Endothelial cell of umbilical vein (primary cell): ENCODE data around the gene EIF2S2. TPM values are rescaled to one million over a fixed set of nuclear protein-coding genes. Genes with fewer than 3 reads are reported as not detected.

Experiments
- BruUV-seq: library from RNA; stranded (reverse); fragments of 400-500 nt; replicated peaks from 2 replicates; lab custom pipeline; 2021; lab: Mats Ljungman, UMichigan
- CTCF ChIA-PET: fragments of 300-600, 350-600 bp; sonication (Branson Sonifier 250); formaldehyde crosslinking; loops from one replicate; lab custom pipeline; 2021; ENCODE audit warnings: antibody characterized with exemption, inconsistent platforms; lab: Charles Lee
- POLR2A ChIA-PET: fragments of 300-600, 350-600 bp; sonication (Branson Sonifier 250); formaldehyde crosslinking; loops from one replicate; lab custom pipeline; 2021; ENCODE audit warnings: antibody characterized with exemption, inconsistent platforms; lab: Charles Lee
- DNase-seq: peaks from one replicate; pipeline ENCODE4 v3.0.0-alpha.2; 2011; ENCODE audit warnings: low read depth, low spot score
- FAIRE-seq: peaks from 2 replicates; lab custom pipeline; 2011; peaks lifted over from hg19 to GRCh38; lab: Jason Lieb, UNC
- H2AFZ ChIP-seq: 2 replicates; pipeline ENCODE4 v1.6.0; 2012; ENCODE audit warnings: low read depth, low read length, control low read depth, inconsistent platforms
- H3K27ac ChIP-seq: 2 replicates; pipeline ENCODE4 v1.5.1; 2011; ENCODE audit warnings: low read depth, mild to moderate bottlenecking, control low read depth, low read length, moderate library complexity; ENCODE audit not compliant: insufficient read depth
- H3K27me3 ChIP-seq, 2 experiments: 2 replicates each; pipeline versions ENCODE4 v1.6.0 to v1.6.1; 2011; ENCODE audit warnings: low read length in 2 of 2, mixed read lengths in 1 of 2; ENCODE audit not compliant: control insufficient read depth in 2 of 2, insufficient read depth in 2 of 2
- H3K36me3 ChIP-seq, 2 experiments: 2 replicates in 1 of 2; 3 replicates in 1 of 2; pipeline ENCODE4 v1.5.1; 2011; ENCODE audit warnings: low read length in 2 of 2, mild to moderate bottlenecking in 1 of 2, moderate library complexity in 1 of 2; ENCODE audit not compliant: control insufficient read depth in 2 of 2, insufficient read depth in 2 of 2; ENCODE audit errors: extremely low read depth in 1 of 2
- H3K4me1 ChIP-seq: 3 replicates; pipeline ENCODE4 v1.5.1; 2011; ENCODE audit warnings: mild to moderate bottlenecking, low read length; ENCODE audit not compliant: control insufficient read depth, insufficient read depth; ENCODE audit errors: extremely low read depth
- H3K4me2 ChIP-seq: 2 replicates; pipeline ENCODE4 v1.6.1; 2011; ENCODE audit warnings: low read length, control low read depth, mixed read lengths; ENCODE audit not compliant: insufficient read depth
- H3K4me3 ChIP-seq, 3 experiments: fragments of 200-600 bp in 1 of 3; sonication (generic), shearing (Covaris generic) in 1 of 3; replicated peaks in 1 of 3; 2 replicates each; pipeline ENCODE4 v1.5.1; 2011 to 2016; ENCODE audit warnings: control low read depth in 3 of 3, low read length in 3 of 3, mild to moderate bottlenecking in 2 of 3, inconsistent platforms in 1 of 3, low read depth in 1 of 3, moderate library complexity in 1 of 3; ENCODE audit not compliant: insufficient read depth in 1 of 3
- H3K79me2 ChIP-seq: 2 replicates; pipeline ENCODE4 v1.6.0; 2012; ENCODE audit warnings: low read length, inconsistent platforms; ENCODE audit not compliant: control insufficient read depth, insufficient read depth
- H3K9ac ChIP-seq: replicated peaks from 2 replicates; pipeline ENCODE3; 2011; ENCODE audit warnings: low read length, control low read depth; ENCODE audit not compliant: insufficient read depth; ENCODE audit errors: extremely low read depth
- H3K9me1 ChIP-seq: replicated peaks from 3 replicates; pipeline ENCODE4 v1.6.0; 2011; ENCODE audit warnings: mild to moderate bottlenecking, low read length; ENCODE audit not compliant: control insufficient read depth, insufficient read depth; ENCODE audit errors: extremely low read depth
- H3K9me3 ChIP-seq: replicated peaks from 2 replicates; pipeline ENCODE4 v1.5.1; 2012; ENCODE audit warnings: low read length, inconsistent platforms; ENCODE audit not compliant: control insufficient read depth, insufficient read depth
- H4K20me1 ChIP-seq: replicated peaks from 2 replicates; pipeline ENCODE3; 2011; ENCODE audit warnings: mild to moderate bottlenecking, low read length; ENCODE audit not compliant: control insufficient read depth, insufficient read depth; ENCODE audit errors: extremely low read depth
- EZH2 ChIP-seq: IDR thresholded peaks from 2 replicates; pipeline ENCODE4 v1.6.1; 2012; ENCODE audit warnings: borderline replicate concordance, low read depth, mild to moderate bottlenecking, moderate library complexity, low read length, inconsistent platforms; ENCODE audit not compliant: severe bottlenecking
- FOS ChIP-seq: IDR thresholded peaks from 2 replicates; pipeline ENCODE4 v1.6.1; 2011; ENCODE audit warnings: mild to moderate bottlenecking, low read length, moderate library complexity, borderline replicate concordance; ENCODE audit not compliant: insufficient read depth
- GATA2 ChIP-seq: IDR thresholded peaks from 2 replicates; pipeline ENCODE4 v1.7.0; 2011; ENCODE audit warnings: low read depth, mild to moderate bottlenecking, moderate library complexity, mixed read lengths, low read length; ENCODE audit not compliant: insufficient read length, insufficient read depth
- JUN ChIP-seq: IDR thresholded peaks from 2 replicates; pipeline ENCODE4 v1.6.1; 2011; ENCODE audit warnings: borderline replicate concordance, low read depth; ENCODE audit not compliant: insufficient read length, insufficient read depth
- MYC ChIP-seq: IDR thresholded peaks from one replicate; pipeline ENCODE4 v1.6.1; 2011; ENCODE audit warnings: mild to moderate bottlenecking, low read depth, low read length
- POLR2A ChIP-seq: IDR thresholded peaks from 2 replicates; pipeline ENCODE4 v1.6.1; 2012; ENCODE audit warnings: low read depth, mild to moderate bottlenecking, control low read depth, low read length
- POLR2AphosphoS5 ChIP-seq: IDR thresholded peaks from 2 replicates; pipeline ENCODE4 v1.6.1; 2012; ENCODE audit warnings: low read depth, mild to moderate bottlenecking, control low read depth, low read length, moderate library complexity; ENCODE audit not compliant: insufficient read depth
- dilution Hi-C: fragments of 300-500 bp; cut with MboI; formaldehyde crosslinking; loops from one replicate; pipeline ENCODE4 v1.15.0; 2019; ENCODE audit warnings: low sequenced_read_pairs; ENCODE audit not compliant: extremely low pct_ligation_motif_present
- intact Hi-C: fragments of 100-400 bp; cut with micrococcal nuclease; formaldehyde crosslinking; loops from one replicate; pipeline ENCODE4 v1.10.0; 2022
- polyA plus RNA-seq, 4 experiments: library from polyadenylated mRNA; depleted of rRNA in 3 of 4; stranded (reverse) in 3 of 4; unstranded in 1 of 4; fragments of >200 nt; gene quantifications; 2 replicates each; pipeline versions ENCODE4 v1.2.1 to v1.2.3, GENCODE V29; 2011 to 2012; ENCODE audit warnings: missing spikeins in 1 of 4
- total RNA-seq: library from RNA; stranded (reverse); gene quantifications from 2 replicates; pipeline ENCODE4 v1.2.3, GENCODE V29; 2021
- TF ChIP-seq, protein P1 (sequence below): IDR thresholded peaks from 2 replicates; pipeline ENCODE4 v1.6.1; 2011; ENCODE audit not compliant: insufficient read depth, insufficient read length
- TF ChIP-seq, protein P2 (sequence below), 2 donors: IDR thresholded peaks; 1 replicate in 1 of 2; 2 replicates in 1 of 2; pipeline ENCODE4 v1.5.1; 2011; ENCODE audit warnings: low read length in 2 of 2, mild to moderate bottlenecking in 2 of 2, moderate library complexity in 2 of 2, control low read depth in 1 of 2, inconsistent platforms in 1 of 2, low read depth in 1 of 2; ENCODE audit not compliant: insufficient read depth in 1 of 2; ENCODE audit errors: extremely low read depth in 1 of 2

Gene EIF2S2
- total and polyA plus RNA-seq, 2 donors (not counting 3 experiments of a cell fraction or from before 2014, with no cell fraction given): 38.8 to 99.3 TPM

DNA sequence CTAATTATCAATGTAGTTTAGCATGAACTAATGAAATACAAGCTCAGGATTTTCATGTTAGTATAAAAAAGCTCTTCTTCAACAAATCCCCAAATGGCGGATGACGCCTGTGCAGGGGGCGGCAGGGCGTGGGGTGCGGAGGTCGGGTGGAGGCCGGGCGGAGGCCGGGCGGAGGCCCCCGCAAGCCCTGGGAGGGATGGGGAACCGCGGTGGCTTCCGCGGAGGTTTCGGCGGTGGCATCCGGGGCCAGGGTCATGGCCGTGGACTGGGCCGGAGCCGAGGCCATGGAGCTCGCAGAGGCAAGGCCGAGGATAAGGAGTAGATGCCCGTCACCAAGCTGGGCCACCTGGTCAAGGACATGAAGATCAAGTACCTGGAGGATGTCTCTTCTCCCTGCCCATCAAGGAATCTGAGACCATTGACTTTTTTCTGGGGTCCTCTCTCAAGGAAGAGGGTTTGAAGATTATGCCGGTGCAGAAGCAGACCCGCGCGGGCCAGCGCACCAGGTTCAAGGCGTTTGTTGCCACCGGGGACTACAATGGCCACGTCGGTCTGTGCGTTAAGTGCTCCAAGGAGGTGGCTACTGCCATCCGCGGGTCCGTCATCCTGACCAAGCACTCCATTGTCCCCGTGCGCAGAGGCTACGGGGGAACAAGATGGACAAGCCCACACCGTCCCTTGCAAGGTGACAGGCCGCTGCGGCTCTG lies 10.4 kb upstream of the EIF2S2 start:
- H3K9me3 ChIP-seq: no peaks in the 10 kb centered on the region
- H3K27ac ChIP-seq: no peak overlapping the region
- FAIRE-seq (no peak), DNase-seq (no peak)
- no peaks in the 10 kb centered on the region for H3K36me3 ChIP-seq
- H2AFZ ChIP-seq: no peak overlapping the region
- H3K9me1 ChIP-seq: no peaks in the 10 kb centered on the region
- intact Hi-C loops (no loop called here), dilution Hi-C loops (no loop called here)
- no TSS peak for BruUV-seq
- CTCF ChIA-PET: interaction anchor here (1.0 to 1.7 kb wide), 3 partner anchors 10 to 259 kb away, joined by 3 to 14 read pairs (median 5); partner anchors contain the start of gene EIF2S2
- POLR2A ChIA-PET: interaction anchor here (0.6 kb wide), 1 partner anchor 10 kb away, joined by 3 read pairs; no protein-coding TSS in a partner anchor
- H3K9ac ChIP-seq: no peak overlapping the region
- peaks cover 10% of the 10 kb centered on the region for H3K4me1 ChIP-seq
- no peaks in the 10 kb centered on the region for H4K20me1 ChIP-seq
- H3K4me2 ChIP-seq: peak overlapping the region; percentile 34
- TF ChIP-seq GATA2 (no peak), EZH2 (no peak), JUN (no peak), POLR2A (no peak), MYC (no peak), POLR2AphosphoS5 (no peak)
- TF ChIP-seq, protein P1, sequence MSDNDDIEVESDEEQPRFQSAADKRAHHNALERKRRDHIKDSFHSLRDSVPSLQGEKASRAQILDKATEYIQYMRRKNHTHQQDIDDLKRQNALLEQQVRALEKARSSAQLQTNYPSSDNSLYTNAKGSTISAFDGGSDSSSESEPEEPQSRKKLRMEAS: no peak
- peaks cover 0 to 7% of the 10 kb centered on the region in 2 experiments for H3K27me3 ChIP-seq
- H3K4me3 ChIP-seq: no peak overlapping the region
- H3K79me2 ChIP-seq: no peaks in the 10 kb centered on the region

DNA sequence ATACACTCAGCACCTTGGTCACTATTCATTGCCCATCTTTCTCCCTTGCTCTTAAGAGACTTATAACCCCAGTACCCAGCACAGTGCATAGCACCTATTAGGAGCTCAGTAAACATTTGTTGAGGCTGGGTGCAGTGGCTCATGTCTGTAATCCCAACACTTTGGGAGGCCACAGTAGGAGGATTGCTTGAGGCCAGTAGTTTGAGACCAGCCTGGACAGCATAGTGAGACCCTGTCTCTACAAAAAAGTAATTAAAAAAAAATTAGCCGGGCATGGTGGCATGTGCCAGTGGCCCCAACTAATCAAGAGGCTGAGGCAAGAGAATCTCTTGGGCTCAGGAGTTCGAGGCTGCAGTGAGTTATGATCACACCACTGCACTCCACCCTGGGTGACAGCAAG lies 8.2 kb upstream of the EIF2S2 start:
- Histone ChIP-seq H3K9me1 (no peaks in the 10 kb centered on the region), H3K9me3 (no peaks in the 10 kb centered on the region), H3K27ac (no peak overlapping the region), H3K27me3 (peaks cover 0 to 7% of the 10 kb centered on the region in 2 experiments), H2AFZ (no peak overlapping the region), H3K4me1 (peaks cover 10% of the 10 kb centered on the region), H3K9ac (no peak overlapping the region), H4K20me1 (no peaks in the 10 kb centered on the region), H3K36me3 (no peaks in the 10 kb centered on the region), H3K79me2 (no peaks in the 10 kb centered on the region), H3K4me2 (no peak overlapping the region), H3K4me3 (no peak overlapping the region)
- dilution Hi-C loops: no loop called here
- ChIA-PET CTCF (no interaction called here), POLR2A (no interaction called here)
- intact Hi-C loops: no loop called here
- BruUV-seq: no TSS peak
- TF ChIP-seq, protein P2, sequence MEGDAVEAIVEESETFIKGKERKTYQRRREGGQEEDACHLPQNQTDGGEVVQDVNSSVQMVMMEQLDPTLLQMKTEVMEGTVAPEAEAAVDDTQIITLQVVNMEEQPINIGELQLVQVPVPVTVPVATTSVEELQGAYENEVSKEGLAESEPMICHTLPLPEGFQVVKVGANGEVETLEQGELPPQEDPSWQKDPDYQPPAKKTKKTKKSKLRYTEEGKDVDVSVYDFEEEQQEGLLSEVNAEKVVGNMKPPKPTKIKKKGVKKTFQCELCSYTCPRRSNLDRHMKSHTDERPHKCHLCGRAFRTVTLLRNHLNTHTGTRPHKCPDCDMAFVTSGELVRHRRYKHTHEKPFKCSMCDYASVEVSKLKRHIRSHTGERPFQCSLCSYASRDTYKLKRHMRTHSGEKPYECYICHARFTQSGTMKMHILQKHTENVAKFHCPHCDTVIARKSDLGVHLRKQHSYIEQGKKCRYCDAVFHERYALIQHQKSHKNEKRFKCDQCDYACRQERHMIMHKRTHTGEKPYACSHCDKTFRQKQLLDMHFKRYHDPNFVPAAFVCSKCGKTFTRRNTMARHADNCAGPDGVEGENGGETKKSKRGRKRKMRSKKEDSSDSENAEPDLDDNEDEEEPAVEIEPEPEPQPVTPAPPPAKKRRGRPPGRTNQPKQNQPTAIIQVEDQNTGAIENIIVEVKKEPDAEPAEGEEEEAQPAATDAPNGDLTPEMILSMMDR (IDR thresholded peaks at IDR 0.05; ENCODE audit: extremely low read depth in 1 of 2, insufficient read depth in 1 of 2, low read depth in 1 of 2, low read length in 2 of 2): no peak
- TF ChIP-seq GATA2: no peak
- no peak for TF ChIP-seq EZH2
- no peak for TF ChIP-seq FOS
- TF ChIP-seq MYC: no peak
- no peak for TF ChIP-seq JUN
- TF ChIP-seq, protein P1: no peak
- no peak for TF ChIP-seq POLR2A
- TF ChIP-seq POLR2AphosphoS5: no peak
- DNase-seq (no peak), FAIRE-seq (no peak)
